HepG2 (cell line): ENCODE measurements around the gene TTC38. TPM values are rescaled to one million over a fixed set of nuclear protein-coding genes. Genes with fewer than 3 reads are reported as not detected.

Experiments
- CENPX ChIP-seq: sonication (generic); formaldehyde crosslinking; IDR thresholded peaks from 2 replicates; pipeline ENCODE4 v1.9.0; 2021; ENCODE audit warnings: mild to moderate bottlenecking, missing genetic modification reagents, moderate library complexity
- ETS1 ChIP-seq: sonication (generic); formaldehyde crosslinking; IDR thresholded peaks from 2 replicates; pipeline ENCODE4 v1.4.0; 2020; ENCODE audit warnings: missing genetic modification reagents
- FOXA1 ChIP-seq, 2 experiments: fragments of 450-650 bp in 1 of 2; sonication (generic) in 1 of 2; formaldehyde crosslinking in 1 of 2; IDR thresholded peaks; 2 replicates each; pipeline versions ENCODE4 v1.4.0 to v1.6.1; 2016 to 2020; ENCODE audit warnings: missing genetic modification reagents in 1 of 2
- JARID2 ChIP-seq: sonication (generic); formaldehyde crosslinking; IDR thresholded peaks from 2 replicates; pipeline ENCODE4 v1.8.1; 2023; ENCODE audit warnings: missing genetic modification reagents, inconsistent platforms; ENCODE audit not compliant: insufficient replicate concordance
- MATR3 ChIP-seq: sonication (generic); formaldehyde crosslinking; IDR thresholded peaks from 2 replicates; pipeline ENCODE4 v1.4.0; 2020; ENCODE audit warnings: missing genetic modification reagents
- NRL ChIP-seq: sonication (generic); formaldehyde crosslinking; IDR thresholded peaks from 2 replicates; pipeline ENCODE4 v1.5.0; 2020; ENCODE audit warnings: missing genetic modification reagents, mild to moderate bottlenecking, moderate library complexity, borderline replicate concordance
- POGZ ChIP-seq: sonication (generic); formaldehyde crosslinking; IDR thresholded peaks from 2 replicates; pipeline ENCODE4 v1.4.0; 2020; ENCODE audit warnings: mild to moderate bottlenecking, missing genetic modification reagents
- RBFOX2 ChIP-seq: fragments of 200-400 bp; formaldehyde crosslinking; IDR thresholded peaks from 2 replicates; pipeline ENCODE4 v1.6.1; 2017; ENCODE audit warnings: low read depth, mild to moderate bottlenecking, low read length
- SATB2 ChIP-seq: sonication (generic); formaldehyde crosslinking; IDR thresholded peaks from 2 replicates; pipeline ENCODE4 v1.5.0; 2020; ENCODE audit warnings: missing genetic modification reagents
- SIN3A ChIP-seq: IDR thresholded peaks from 2 replicates; pipeline ENCODE4 v1.6.1; 2011; ENCODE audit warnings: low read depth, mild to moderate bottlenecking, control low read depth, low read length, borderline replicate concordance
- SIN3B ChIP-seq: fragments of 150-350 bp; IDR thresholded peaks from 2 replicates; pipeline ENCODE4 v1.6.1; 2014; ENCODE audit warnings: low read length
- SMARCE1 ChIP-seq: fragments of 450-650 bp; IDR thresholded peaks from 2 replicates; pipeline ENCODE4 v1.6.1; 2017; ENCODE audit warnings: borderline replicate concordance
- TAF15 ChIP-seq: fragments of 200-400 bp; formaldehyde crosslinking; IDR thresholded peaks from one replicate; pipeline ENCODE4 v1.6.1; 2018; ENCODE audit warnings: mild to moderate bottlenecking, low read depth, low read length; ENCODE audit not compliant: poor library complexity, severe bottlenecking
- USF2 ChIP-seq, 2 experiments: sonication (generic) in 1 of 2; formaldehyde crosslinking in 1 of 2; IDR thresholded peaks; 2 replicates each; pipeline versions ENCODE4 v1.5.1 to v1.6.1; 2011 to 2020; ENCODE audit warnings: borderline replicate concordance in 1 of 2, low read depth in 1 of 2, low read length in 1 of 2, mild to moderate bottlenecking in 1 of 2, missing genetic modification reagents in 1 of 2, moderate library complexity in 1 of 2
- ZNF143 ChIP-seq: sonication (generic); formaldehyde crosslinking; IDR thresholded peaks from 2 replicates; pipeline ENCODE4 v1.4.0; 2020; ENCODE audit warnings: missing genetic modification reagents
- ZNF543 ChIP-seq: sonication (generic); formaldehyde crosslinking; IDR thresholded peaks from 2 replicates; pipeline ENCODE4 v1.4.0; 2020; ENCODE audit warnings: mild to moderate bottlenecking, missing genetic modification reagents
- ZNF768 ChIP-seq: sonication (generic); formaldehyde crosslinking; IDR thresholded peaks from 2 replicates; pipeline ENCODE4 v1.4.0; 2020; ENCODE audit warnings: missing genetic modification reagents
- ZSCAN29 ChIP-seq: sonication (generic); formaldehyde crosslinking; conservative IDR thresholded peaks from 2 replicates; pipeline ENCODE4 v1.4.0; 2020; ENCODE audit warnings: mild to moderate bottlenecking, missing genetic modification reagents
- polyA plus RNA-seq, 8 experiments: library from polyadenylated mRNA; depleted of rRNA in 3 of 8; stranded (reverse) in 7 of 8; unstranded in 1 of 8; fragments of >200 nt; fragmentation: Illumina TruSeq in 4 of 8; extraction: Trizol in 4 of 8; gene quantifications; 2 replicates each; pipeline versions ENCODE4 v1.2.1 to v1.2.3, GENCODE V29; 2011 to 2016; ENCODE audit warnings: low read depth in 4 of 8, missing spikeins in 1 of 8, mixed read lengths in 1 of 8; ENCODE audit not compliant: insufficient read depth in 1 of 8
- total RNA-seq, 5 experiments: library from RNA; depleted of rRNA; stranded (reverse); fragments of >200 nt; fragmentation: Illumina TruSeq; extraction: Trizol; gene quantifications; 2 replicates each; pipeline ENCODE4 v1.2.3, GENCODE V29; 2016; ENCODE audit warnings: low read depth in 1 of 5
- TF ChIP-seq, protein P1 (sequence below): sonication (generic); formaldehyde crosslinking; IDR thresholded peaks from 2 replicates; pipeline ENCODE4 v1.4.0; 2020; ENCODE audit warnings: missing genetic modification reagents, borderline replicate concordance
- TF ChIP-seq, protein P2 (sequence below): sonication (generic); formaldehyde crosslinking; IDR thresholded peaks from 2 replicates; pipeline ENCODE4 v1.4.0; 2020; ENCODE audit warnings: missing genetic modification reagents

The TTC38 gene
- total and polyA plus RNA-seq, 2 of the 13 experiments (the other 11 are each of a cell fraction or from before 2014, with no cell fraction given): 101 to 105 TPM

GRCh38 chr22:46250035-46250782, 17.6 kb upstream of the TTC38 start, which contains the start of gene CDPF1 (continued):
- TF ChIP-seq, protein P1, sequence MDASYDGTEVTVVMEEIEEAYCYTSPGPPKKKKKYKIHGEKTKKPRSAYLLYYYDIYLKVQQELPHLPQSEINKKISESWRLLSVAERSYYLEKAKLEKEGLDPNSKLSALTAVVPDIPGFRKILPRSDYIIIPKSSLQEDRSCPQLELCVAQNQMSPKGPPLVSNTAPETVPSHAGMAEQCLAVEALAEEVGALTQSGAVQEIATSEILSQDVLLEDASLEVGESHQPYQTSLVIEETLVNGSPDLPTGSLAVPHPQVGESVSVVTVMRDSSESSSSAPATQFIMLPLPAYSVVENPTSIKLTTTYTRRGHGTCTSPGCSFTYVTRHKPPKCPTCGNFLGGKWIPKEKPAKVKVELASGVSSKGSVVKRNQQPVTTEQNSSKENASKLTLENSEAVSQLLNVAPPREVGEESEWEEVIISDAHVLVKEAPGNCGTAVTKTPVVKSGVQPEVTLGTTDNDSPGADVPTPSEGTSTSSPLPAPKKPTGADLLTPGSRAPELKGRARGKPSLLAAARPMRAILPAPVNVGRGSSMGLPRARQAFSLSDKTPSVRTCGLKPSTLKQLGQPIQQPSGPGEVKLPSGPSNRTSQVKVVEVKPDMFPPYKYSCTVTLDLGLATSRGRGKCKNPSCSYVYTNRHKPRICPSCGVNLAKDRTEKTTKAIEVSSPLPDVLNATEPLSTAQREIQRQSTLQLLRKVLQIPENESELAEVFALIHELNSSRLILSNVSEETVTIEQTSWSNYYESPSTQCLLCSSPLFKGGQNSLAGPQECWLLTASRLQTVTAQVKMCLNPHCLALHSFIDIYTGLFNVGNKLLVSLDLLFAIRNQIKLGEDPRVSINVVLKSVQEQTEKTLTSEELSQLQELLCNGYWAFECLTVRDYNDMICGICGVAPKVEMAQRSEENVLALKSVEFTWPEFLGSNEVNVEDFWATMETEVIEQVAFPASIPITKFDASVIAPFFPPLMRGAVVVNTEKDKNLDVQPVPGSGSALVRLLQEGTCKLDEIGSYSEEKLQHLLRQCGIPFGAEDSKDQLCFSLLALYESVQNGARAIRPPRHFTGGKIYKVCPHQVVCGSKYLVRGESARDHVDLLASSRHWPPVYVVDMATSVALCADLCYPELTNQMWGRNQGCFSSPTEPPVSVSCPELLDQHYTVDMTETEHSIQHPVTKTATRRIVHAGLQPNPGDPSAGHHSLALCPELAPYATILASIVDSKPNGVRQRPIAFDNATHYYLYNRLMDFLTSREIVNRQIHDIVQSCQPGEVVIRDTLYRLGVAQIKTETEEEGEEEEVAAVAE (CRISPR knock-in tag): no peak; the same call in 1 of the 2 replicates
- TF ChIP-seq ZSCAN29 (CRISPR knock-in tag) (0 out of 2 replicates have a peak, but pooled peaks have one; percentile 35), SATB2 (CRISPR knock-in tag) (peak; percentile 87), SMARCE1 (no peak), JARID2 (no peak), CENPX (CRISPR knock-in tag) (no peak), TAF15 (peak; percentile 31), ZNF768 (peak; percentile 56), SIN3A (peak; percentile 85; the same call in 1 of the 2 replicates), MATR3 (CRISPR knock-in tag) (no peak), ZNF143 (CRISPR knock-in tag) (0 out of 2 replicates have a peak, but pooled peaks have one; percentile 47), USF2 (IDR thresholded peaks at IDR 0.05; ENCODE audit: low read depth, low read length) (no peak), USF2 (CRISPR knock-in tag; IDR thresholded peaks at IDR 0.05; ENCODE audit: borderline replicate concordance) (0 out of 2 replicates have a peak, but pooled peaks have one; percentile 34), FOXA1 (IDR thresholded peaks at IDR 0.05) (no peak), FOXA1 (CRISPR knock-in tag; IDR thresholded peaks at IDR 0.05) (no peak), POGZ (peak; percentile 64; the same call in 1 of the 2 replicates), ZNF543 (CRISPR knock-in tag) (peak; percentile 92), RBFOX2 (peak; percentile 98), ETS1 (CRISPR knock-in tag) (no peak), SIN3B (no peak), NRL (CRISPR knock-in tag) (0 out of 2 replicates have a peak, but pooled peaks have one; percentile 13)
- TF ChIP-seq, protein P2, sequence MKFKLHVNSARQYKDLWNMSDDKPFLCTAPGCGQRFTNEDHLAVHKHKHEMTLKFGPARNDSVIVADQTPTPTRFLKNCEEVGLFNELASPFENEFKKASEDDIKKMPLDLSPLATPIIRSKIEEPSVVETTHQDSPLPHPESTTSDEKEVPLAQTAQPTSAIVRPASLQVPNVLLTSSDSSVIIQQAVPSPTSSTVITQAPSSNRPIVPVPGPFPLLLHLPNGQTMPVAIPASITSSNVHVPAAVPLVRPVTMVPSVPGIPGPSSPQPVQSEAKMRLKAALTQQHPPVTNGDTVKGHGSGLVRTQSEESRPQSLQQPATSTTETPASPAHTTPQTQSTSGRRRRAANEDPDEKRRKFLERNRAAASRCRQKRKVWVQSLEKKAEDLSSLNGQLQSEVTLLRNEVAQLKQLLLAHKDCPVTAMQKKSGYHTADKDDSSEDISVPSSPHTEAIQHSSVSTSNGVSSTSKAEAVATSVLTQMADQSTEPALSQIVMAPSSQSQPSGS (CRISPR knock-in tag): no peak
